ENCODE data around the gene NFATC3. TPM values are rescaled to one million over a fixed set of nuclear protein-coding genes. Genes with fewer than 3 reads are reported as not detected.
A peak's percentile ranks its signal among the peaks of the same experiment; 100 is the strongest.

Gene NFATC3
- total and polyA plus RNA-seq, 2 of the 8 experiments (the other 6 are each of a cell fraction or from before 2014, with no cell fraction given) = 17.6 to 34.5 TPM

DNA sequence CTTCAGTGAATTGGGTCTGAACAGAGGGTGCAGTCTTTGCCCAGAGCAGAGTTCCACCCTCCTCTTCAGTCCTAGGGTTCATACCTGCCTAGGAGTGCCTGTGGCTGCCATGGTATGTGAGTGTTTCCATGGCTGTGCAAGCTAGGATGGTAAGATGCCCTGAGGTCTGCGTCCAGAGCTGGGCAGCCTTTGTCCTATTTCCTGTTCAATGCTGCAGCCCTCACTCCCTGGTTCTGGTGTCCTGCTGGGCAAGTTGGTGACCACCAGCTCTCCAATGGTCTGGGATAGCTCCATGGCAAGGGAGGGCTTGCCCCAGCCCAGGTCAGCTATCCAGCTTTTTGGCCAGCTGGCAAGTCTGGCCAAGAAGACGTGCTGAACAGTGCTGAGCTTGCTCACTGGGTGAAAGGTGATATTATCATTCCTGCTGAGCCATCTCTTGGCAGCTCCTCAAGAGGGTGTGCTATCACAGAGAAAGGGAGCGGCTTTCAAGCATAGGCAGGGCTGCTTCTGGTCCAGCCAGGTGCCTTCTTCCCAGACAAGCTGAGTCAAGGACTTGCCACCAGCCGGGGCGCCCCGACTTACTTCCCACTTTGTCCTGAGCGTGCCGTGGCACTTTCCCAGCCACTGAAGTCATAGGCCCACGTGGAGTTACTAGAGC, 13.0 kb upstream of the NFATC3 start:
- TF ChIP-seq POU5F1 (IDR thresholded peaks at IDR 0.05; ENCODE audit: low read depth, low read length) (no peak), EZH2 (IDR thresholded peaks at IDR 0.05; ENCODE audit: low read depth, low read length, severe bottlenecking) (no peak), SAP30 (IDR thresholded peaks at IDR 0.05; ENCODE audit: insufficient read depth, insufficient replicate concordance, low read length) (no peak), YY1 (IDR thresholded peaks at IDR 0.05; ENCODE audit: low read depth, low read length) (no peak), TAF7 (optimal IDR thresholded peaks at IDR 0.05; ENCODE audit: borderline replicate concordance, low read depth, low read length) (no peak), JUND (IDR thresholded peaks at IDR 0.05; ENCODE audit: low read length) (no peak)

More for the DNA sequence above, 13.0 kb upstream of the NFATC3 start:
- H4K8ac ChIP-seq (ENCODE audit: extremely low read depth, insufficient read depth, low read length) = no peak overlapping the region
- no peaks in the 10 kb centered on the region for H3K79me1 ChIP-seq (ENCODE audit: low read depth, low read length)
- H2BK120ac ChIP-seq (replicated peaks; ENCODE audit: low read depth, low read length) = no peak overlapping the region
- H2BK12ac ChIP-seq (ENCODE audit: low read depth, low read length) = no peak overlapping the region
- peaks cover 14 to 35% (median 31%) of the 10 kb centered on the region in 4 experiments; a peak in 7 of 8 replicates for H3K36me3 ChIP-seq (ENCODE audit: control insufficient read depth in 2 of 4, insufficient read depth in 4 of 4, low read length in 3 of 4)
- H2BK15ac ChIP-seq (ENCODE audit: low read length) = no peak overlapping the region
- no peak overlapping the region for H3K4ac ChIP-seq (replicated peaks; ENCODE audit: insufficient read length, low read depth, low read length)
- H3K23me2 ChIP-seq (ENCODE audit: low read depth, low read length) = no peaks in the 10 kb centered on the region
- H3K14ac ChIP-seq (ENCODE audit: insufficient read length) = no peak overlapping the region
- H3K27me3 ChIP-seq (replicated peaks in 1 of 4; ENCODE audit: control insufficient read depth in 3 of 4, extremely low read depth in 1 of 4, insufficient read depth in 3 of 4, low read length in 3 of 4) = no peaks in the 10 kb centered on the region
- WGBS, 2 experiments (ENCODE audit: extremely low coverage in 1 of 2, insufficient coverage in 1 of 2, insufficient read length in 1 of 2, insufficient replicate concordance in 2 of 2, low coverage in 1 of 2, low lambda C conversion rate in 2 of 2, missing lambda C conversion rate in 1 of 2) = 95% methylated on average over 9 of the region's 9 CpGs; no CpG with 5 or more reads in 1 of the 2 experiments
- ChIA-PET CTCF (ENCODE audit: partially characterized antibody) (interaction anchor here (0.8 to 2.5 kb wide), 7 partner anchors 8 to 156 kb away, joined by 3 to 19 read pairs (median 3); partner anchors contain the start of gene NFATC3), POLR2A (ENCODE audit: partially characterized antibody) (interaction anchor here (0.7 to 4.2 kb wide), 2 partner anchors 11 to 49 kb away, joined by 3 to 19 read pairs; partner anchors contain the start of genes DDX28, DUS2 and NFATC3)
- peaks cover 0 to 5% of the 10 kb centered on the region in 2 experiments for H4K20me1 ChIP-seq (replicated peaks in 1 of 2; ENCODE audit: control insufficient read depth in 1 of 2, insufficient read depth in 2 of 2, low read length in 2 of 2)
- H2BK5ac ChIP-seq (ENCODE audit: low read depth, low read length) = no peak overlapping the region
- no peak overlapping the region for H3K9ac ChIP-seq (replicated peaks in 1 of 4; ENCODE audit: extremely low read depth in 1 of 4, low read depth in 3 of 4, low read length in 3 of 4)
- DNase-seq (ENCODE audit: low read depth in 1 of 2, low spot score in 2 of 2) (peak in 1 of 2 experiments; percentile 27), FAIRE-seq (no peak)
- H3K4me3 ChIP-seq (ENCODE audit: extremely low read depth in 1 of 4, insufficient read depth in 2 of 4, low read depth in 3 of 4, low read length in 4 of 4) = no peak overlapping the region
- H2AK5ac ChIP-seq (ENCODE audit: low read depth, low read length) = no peak overlapping the region
- H3K4me2 ChIP-seq (ENCODE audit: insufficient read depth in 1 of 2, low read depth in 2 of 2, low read length in 2 of 2) = no peak overlapping the region
- no peaks in the 10 kb centered on the region for H3K79me2 ChIP-seq (ENCODE audit: control insufficient read depth in 1 of 2, insufficient read depth in 2 of 2, low read length in 2 of 2)
- H4K5ac ChIP-seq (ENCODE audit: insufficient read length, low read depth, low read length) = no peak overlapping the region
- no peak overlapping the region for H2AFZ ChIP-seq (ENCODE audit: low read length)
- no peak overlapping the region for H3K56ac ChIP-seq (replicated peaks; ENCODE audit: insufficient read length, low read depth, low read length)
- no peak overlapping the region for H2BK20ac ChIP-seq (ENCODE audit: low read length)
- H3K27ac ChIP-seq (ENCODE audit: low read depth, low read length) = no peak overlapping the region
- H3K23ac ChIP-seq (ENCODE audit: insufficient read length) = no peak overlapping the region
- H3K4me1 ChIP-seq (replicated peaks in 1 of 4; ENCODE audit: control insufficient read depth in 3 of 4, insufficient read depth in 4 of 4, low read length in 3 of 4) = no peaks in the 10 kb centered on the region
- H3K18ac ChIP-seq (ENCODE audit: extremely low read depth, low read length) = no peak overlapping the region
- no peak overlapping the region for H4K91ac ChIP-seq (replicated peaks; ENCODE audit: insufficient read length, low read length)
- H3K9me3 ChIP-seq (ENCODE audit: insufficient read depth in 2 of 2, low read depth in 1 of 2, low read length in 1 of 2) = no peaks in the 10 kb centered on the region

Data from H1 (cell line).